Central memory CD8-positive, alpha-beta T cell (primary cell): ENCODE measurements around the gene STX16.
A peak's percentile ranks its signal among the peaks of the same experiment; 100 is the strongest.
"Not testable (repeated sequence)": the region's sequence is repeated elsewhere in the genome, so short reads cannot be mapped to it uniquely, and the experiment has no call there.

Experiments used
- ATAC-seq: fragments of 150-1000 bp; cut with Tn5 transposase; replicated peaks from 2 replicates; pipeline ENCODE4 v1.10.0; 2022; ENCODE audit warnings: mild to moderate bottlenecking, moderate FRiP score, moderate number of reproducible peaks; ENCODE audit not compliant: poor library complexity, severe bottlenecking; ENCODE audit errors: extremely low read depth
- DNase-seq, 2 donors: peaks; one replicate each; pipeline ENCODE4 v3.0.0; 2021; ENCODE audit warnings: low spot score in 2 of 2
- H3K27ac Mint-ChIP-seq: one replicate; pipeline ENCODE4 v1.8.0; 2022; ENCODE audit warnings: low read depth, mild to moderate bottlenecking, moderate library complexity, mixed read lengths
- H3K27me3 Mint-ChIP-seq: one replicate; pipeline ENCODE4 v1.8.0; 2022; ENCODE audit warnings: mixed read lengths
- H3K36me3 Mint-ChIP-seq: one replicate; pipeline ENCODE4 v1.8.0; 2022; ENCODE audit warnings: mild to moderate bottlenecking, moderate library complexity, mixed read lengths; ENCODE audit not compliant: insufficient read depth
- H3K4me1 Mint-ChIP-seq: one replicate; pipeline ENCODE4 v1.8.0; 2022; ENCODE audit warnings: mixed read lengths
- H3K4me3 Mint-ChIP-seq: one replicate; pipeline ENCODE4 v1.8.0; 2022; ENCODE audit warnings: mild to moderate bottlenecking, moderate library complexity, mixed read lengths
- H3K9me3 Mint-ChIP-seq: one replicate; pipeline ENCODE4 v1.8.0; 2022; ENCODE audit warnings: mixed read lengths

STX16 gene

GRCh38 chr20:58719971-58720371 is 68.9 kb downstream of the STX16 start:
- ATAC-seq: no peak
- H3K4me3 Mint-ChIP-seq: no peak overlapping the region
- H3K27me3 Mint-ChIP-seq: peaks cover 47% of the 10 kb centered on the region
- H3K9me3 Mint-ChIP-seq: no peaks in the 10 kb centered on the region
- DNase-seq: no peak
- no peaks in the 10 kb centered on the region for H3K4me1 Mint-ChIP-seq
- no peak overlapping the region for H3K27ac Mint-ChIP-seq
- peaks cover 4% of the 10 kb centered on the region for H3K36me3 Mint-ChIP-seq

DNA sequence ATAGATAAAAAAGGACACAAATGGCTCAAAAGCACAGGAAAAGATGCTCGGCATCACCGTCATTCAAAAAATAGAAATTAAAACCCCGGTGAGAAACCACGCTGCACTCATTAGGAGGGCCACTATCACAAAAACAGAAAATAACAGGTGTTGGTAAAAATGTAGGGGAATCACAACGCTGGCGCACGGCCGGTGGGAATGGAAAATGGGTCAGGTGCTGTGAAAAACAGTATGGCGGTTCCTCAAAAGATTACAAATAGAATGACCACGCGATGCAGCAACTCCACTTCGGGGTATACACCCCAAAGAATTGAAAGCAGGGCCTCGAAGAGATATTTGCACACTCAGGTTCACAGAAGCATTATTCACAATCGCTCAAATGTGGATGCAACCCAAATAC is 69.8 kb downstream of the STX16 start:
- Mint-ChIP-seq H3K4me1 (no peaks in the 10 kb centered on the region), H3K4me3 (no peak overlapping the region), H3K9me3 (no peaks in the 10 kb centered on the region), H3K27ac (no peak overlapping the region), H3K27me3 (peaks cover 50% of the 10 kb centered on the region), H3K36me3 (peaks cover 4% of the 10 kb centered on the region)
- DNase-seq (no peak), ATAC-seq (no peak)

GRCh38 chr20:58721951-58722778 is 71.1 kb downstream of the STX16 start:
- ATAC-seq (no peak), DNase-seq (no peak)
- peaks cover 54% of the 10 kb centered on the region for H3K27me3 Mint-ChIP-seq
- no peaks in the 10 kb centered on the region for H3K4me1 Mint-ChIP-seq
- H3K9me3 Mint-ChIP-seq: no peaks in the 10 kb centered on the region
- H3K36me3 Mint-ChIP-seq: peaks cover 4% of the 10 kb centered on the region
- no peak overlapping the region for H3K27ac Mint-ChIP-seq
- no peak overlapping the region for H3K4me3 Mint-ChIP-seq

DNA sequence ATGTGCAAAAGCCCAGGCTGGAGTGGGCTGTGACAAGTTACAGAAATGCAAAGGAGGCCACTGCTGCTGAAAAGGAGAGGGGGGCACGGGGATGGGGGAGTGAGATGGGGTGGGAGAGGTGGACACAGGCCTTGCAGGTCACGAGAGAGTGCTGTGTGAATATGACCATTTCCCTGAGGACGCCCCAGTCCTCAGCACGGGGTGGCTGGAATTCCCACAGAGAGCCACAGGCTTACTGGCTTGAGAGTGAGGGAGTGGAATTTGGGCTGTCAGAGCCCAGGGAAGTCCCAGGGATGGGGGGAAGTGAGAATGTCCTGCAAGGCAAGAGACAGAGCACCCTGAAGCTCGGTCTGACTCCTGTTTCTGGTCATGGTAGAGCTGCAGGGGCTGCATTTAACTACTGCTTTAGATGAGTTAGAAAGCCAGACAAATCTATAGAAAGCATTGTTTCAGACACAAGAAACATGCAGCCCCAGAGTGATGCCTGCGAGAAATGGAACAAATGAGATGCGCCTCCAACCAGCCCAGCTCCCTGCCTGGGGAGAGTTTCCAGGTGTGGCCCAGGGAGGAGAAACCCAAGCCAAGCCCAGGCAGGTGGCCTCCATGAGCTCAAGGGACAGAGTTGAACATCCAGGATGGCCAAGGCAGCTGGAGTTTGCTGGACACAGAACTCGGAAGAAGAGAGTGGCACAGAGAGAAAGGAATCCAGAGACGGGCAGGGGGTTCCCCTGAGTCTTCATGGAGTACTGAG is 72.0 kb downstream of the STX16 start:
- H3K4me1 Mint-ChIP-seq: no peaks in the 10 kb centered on the region
- H3K36me3 Mint-ChIP-seq: peaks cover 4% of the 10 kb centered on the region
- H3K9me3 Mint-ChIP-seq: no peaks in the 10 kb centered on the region
- no peak overlapping the region for H3K27ac Mint-ChIP-seq
- ATAC-seq (no peak), DNase-seq (peak in 1 of 2 donors; percentile 7)
- H3K27me3 Mint-ChIP-seq: peaks cover 63% of the 10 kb centered on the region
- no peak overlapping the region for H3K4me3 Mint-ChIP-seq

DNA sequence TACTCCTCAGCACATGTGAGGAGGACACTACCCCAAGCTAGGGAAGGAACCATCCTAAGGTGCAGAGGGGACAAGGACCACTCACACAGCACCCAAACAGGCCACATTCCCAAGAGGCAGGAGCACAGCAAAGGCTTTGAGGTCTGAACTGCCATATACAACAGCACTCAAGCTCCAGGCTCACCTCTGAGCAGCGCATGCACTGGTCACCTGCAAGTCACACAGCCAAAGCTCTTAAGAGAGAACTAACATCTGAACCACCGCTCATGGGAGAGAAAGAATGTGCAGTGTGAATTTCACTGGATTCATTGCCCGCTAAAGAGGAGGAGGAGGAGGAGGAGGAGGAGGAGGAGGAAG is 72.5 kb downstream of the STX16 start:
- H3K9me3 Mint-ChIP-seq: no peaks in the 10 kb centered on the region
- peaks cover 4% of the 10 kb centered on the region for H3K36me3 Mint-ChIP-seq
- ATAC-seq (no peak), DNase-seq (no peak)
- H3K27ac Mint-ChIP-seq: no peak overlapping the region
- peaks cover 69% of the 10 kb centered on the region for H3K27me3 Mint-ChIP-seq
- no peaks in the 10 kb centered on the region for H3K4me1 Mint-ChIP-seq
- no peak overlapping the region for H3K4me3 Mint-ChIP-seq

- H3K36me3 Mint-ChIP-seq, H3K4me3 Mint-ChIP-seq, H3K4me1 Mint-ChIP-seq, DNase-seq, H3K9me3 Mint-ChIP-seq, ATAC-seq, H3K27ac Mint-ChIP-seq: not testable (repeated sequence)
- H3K27me3 Mint-ChIP-seq: peaks cover 80% of the 10 kb centered on the region
Observed at GRCh38 chr20:58726156-58726555, 75.1 kb downstream of the STX16 start.
